Lower leg skin (tissue), 3 donors: ENCODE results near the gene CMTM2.

ENCODE experiments used
- POLR2A ChIP-seq, 2 donors: fragments of 450-650 bp; IDR thresholded peaks; one replicate each; pipeline ENCODE4 v1.6.1; 2016 to 2017; ENCODE audit warnings: antibody characterized with exemption in 2 of 2, mild to moderate bottlenecking in 1 of 2, moderate library complexity in 1 of 2
- TF ChIP-seq, protein P1 (sequence below), 3 donors: fragments of 450-650 bp; IDR thresholded peaks; one replicate each; pipeline ENCODE4 v1.5.1; 2016; ENCODE audit warnings: antibody characterized with exemption in 3 of 3, mild to moderate bottlenecking in 3 of 3, moderate library complexity in 2 of 3

DNA sequence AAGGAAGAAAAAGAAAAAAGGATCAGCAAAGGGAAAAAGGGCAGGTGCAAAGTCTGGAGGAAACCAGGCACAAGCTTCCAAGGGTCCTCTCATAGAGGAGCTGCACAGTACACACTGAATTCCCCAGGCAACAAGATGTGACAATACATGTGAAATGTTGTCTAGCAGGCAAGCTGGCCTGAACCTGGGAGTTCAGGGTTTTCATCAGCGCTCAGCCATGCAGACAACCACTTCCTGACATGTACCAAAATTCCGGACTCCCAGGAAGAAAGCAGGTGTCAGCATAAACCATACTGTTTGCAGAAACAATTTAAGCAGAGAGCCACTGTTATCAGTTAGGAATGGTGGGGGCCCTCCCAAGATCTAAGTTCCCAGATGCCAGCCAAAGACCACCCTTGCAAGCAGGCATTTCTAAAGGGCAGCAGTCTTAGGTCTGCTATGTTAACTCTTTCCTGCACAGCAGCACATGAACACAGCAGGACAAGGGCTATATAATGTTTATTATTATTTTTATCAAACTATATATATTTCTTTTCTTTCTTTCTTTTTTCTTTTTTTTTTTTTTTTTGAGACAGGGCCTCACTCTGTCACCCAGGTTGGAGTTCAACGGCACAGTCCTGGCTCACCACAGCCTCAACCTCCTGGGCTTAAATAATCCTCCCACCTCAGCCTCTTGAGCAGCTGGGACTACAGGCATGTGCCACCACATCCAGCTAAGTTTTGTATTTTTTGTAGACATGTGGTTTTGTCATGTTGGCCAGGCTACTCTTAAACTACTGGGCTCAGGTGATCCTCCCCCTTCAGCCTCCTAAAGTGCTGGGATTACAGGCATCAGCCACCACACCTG lies 39.4 kb upstream of the CMTM2 start:
- TF ChIP-seq, protein P1, sequence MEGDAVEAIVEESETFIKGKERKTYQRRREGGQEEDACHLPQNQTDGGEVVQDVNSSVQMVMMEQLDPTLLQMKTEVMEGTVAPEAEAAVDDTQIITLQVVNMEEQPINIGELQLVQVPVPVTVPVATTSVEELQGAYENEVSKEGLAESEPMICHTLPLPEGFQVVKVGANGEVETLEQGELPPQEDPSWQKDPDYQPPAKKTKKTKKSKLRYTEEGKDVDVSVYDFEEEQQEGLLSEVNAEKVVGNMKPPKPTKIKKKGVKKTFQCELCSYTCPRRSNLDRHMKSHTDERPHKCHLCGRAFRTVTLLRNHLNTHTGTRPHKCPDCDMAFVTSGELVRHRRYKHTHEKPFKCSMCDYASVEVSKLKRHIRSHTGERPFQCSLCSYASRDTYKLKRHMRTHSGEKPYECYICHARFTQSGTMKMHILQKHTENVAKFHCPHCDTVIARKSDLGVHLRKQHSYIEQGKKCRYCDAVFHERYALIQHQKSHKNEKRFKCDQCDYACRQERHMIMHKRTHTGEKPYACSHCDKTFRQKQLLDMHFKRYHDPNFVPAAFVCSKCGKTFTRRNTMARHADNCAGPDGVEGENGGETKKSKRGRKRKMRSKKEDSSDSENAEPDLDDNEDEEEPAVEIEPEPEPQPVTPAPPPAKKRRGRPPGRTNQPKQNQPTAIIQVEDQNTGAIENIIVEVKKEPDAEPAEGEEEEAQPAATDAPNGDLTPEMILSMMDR (IDR thresholded peaks at IDR 0.05), result no peak
- TF ChIP-seq POLR2A (IDR thresholded peaks at IDR 0.05), result no peak
